GM12872 (cell line): ENCODE measurements around the gene PASK.

Source experiments
- CTCF ChIP-seq: IDR thresholded peaks from 3 replicates; pipeline ENCODE4 v1.5.1; 2011; ENCODE audit warnings: low read depth, mild to moderate bottlenecking, low read length, moderate library complexity; ENCODE audit not compliant: insufficient read depth

Gene PASK

DNA sequence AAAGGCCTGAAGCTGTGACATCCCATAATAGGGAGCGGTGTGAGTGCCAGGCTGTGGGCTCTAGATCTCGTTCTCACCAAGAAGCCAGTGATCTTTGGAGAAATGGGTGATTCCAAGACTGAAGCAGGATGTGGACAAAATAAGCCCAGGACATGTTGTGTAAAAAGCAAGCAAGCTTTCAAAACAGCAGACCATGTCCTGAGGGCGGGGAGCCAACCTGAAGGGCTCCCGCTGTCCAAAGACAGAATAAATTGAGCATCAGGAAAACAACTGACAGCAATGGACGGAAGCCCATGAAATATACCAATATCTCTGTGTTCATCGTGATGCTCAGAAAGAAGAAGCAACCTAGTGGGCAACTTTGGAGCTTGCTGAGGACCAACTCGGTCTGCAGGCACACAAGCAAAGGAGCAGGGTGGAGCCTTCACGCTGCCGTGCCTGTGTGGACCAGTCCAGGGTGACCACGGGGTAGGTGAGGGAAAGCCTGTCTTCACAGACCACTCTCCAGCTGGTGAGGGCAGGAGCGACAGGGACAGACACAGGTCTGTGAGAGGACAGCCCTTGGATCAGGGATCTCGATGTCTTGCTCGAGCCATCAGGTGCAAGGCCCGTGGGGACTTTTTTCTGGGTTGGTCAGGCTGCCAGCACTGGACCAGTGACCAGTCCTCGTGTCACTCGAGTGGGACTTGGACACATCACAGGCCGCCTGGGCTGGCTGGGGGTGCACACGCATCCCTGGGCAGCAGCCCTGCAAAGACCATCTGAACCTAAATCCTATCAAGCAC lies 68.7 kb downstream of the PASK start:
- no peak for TF ChIP-seq CTCF

- TF ChIP-seq CTCF = no peak
These were observed 74.3 kb downstream of the PASK start for GRCh38 chr2:241074901-241075540.

DNA sequence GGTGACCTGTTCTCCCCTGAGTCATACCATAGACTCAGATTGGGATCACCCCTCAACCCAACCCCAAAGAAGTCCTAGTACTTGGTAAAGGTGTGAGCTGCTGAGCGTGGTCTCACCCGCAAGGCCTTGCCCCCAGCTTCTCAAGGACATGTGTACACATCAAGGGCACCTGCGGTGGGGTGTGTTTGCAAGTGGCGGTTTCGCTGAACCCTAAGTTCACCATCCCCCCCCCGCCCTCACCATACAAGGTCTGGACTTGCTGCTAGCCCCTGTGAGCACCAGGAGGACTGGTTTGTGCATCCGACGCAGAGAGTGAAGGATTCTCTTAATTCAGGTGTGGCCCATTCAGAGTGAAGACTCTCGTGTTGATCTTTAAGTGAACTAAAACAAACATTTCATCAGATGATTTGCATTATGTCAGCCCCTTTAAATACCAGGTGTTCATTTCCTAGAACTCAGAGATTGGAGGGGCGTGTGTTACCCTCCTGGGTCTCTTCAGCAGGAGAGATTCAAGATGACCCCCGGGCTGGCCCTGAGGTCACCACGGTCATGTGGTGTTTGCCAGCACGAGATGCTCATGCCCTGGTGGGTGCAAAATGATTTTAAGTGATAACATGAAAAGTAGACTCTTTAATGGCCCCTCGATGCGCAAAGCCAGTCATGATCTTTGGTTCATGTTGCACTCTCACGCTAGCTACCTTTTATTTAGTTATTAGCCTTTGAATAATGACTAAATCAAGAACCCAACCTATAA lies 75.0 kb downstream of the PASK start:
- TF ChIP-seq CTCF = no peak

- no peak for TF ChIP-seq CTCF
These were observed 75.9 kb downstream of the PASK start for GRCh38 chr2:241073166-241074064.

GRCh38 chr2:241072553-241073165 lies 76.6 kb downstream of the PASK start:
- TF ChIP-seq CTCF = no peak

DNA sequence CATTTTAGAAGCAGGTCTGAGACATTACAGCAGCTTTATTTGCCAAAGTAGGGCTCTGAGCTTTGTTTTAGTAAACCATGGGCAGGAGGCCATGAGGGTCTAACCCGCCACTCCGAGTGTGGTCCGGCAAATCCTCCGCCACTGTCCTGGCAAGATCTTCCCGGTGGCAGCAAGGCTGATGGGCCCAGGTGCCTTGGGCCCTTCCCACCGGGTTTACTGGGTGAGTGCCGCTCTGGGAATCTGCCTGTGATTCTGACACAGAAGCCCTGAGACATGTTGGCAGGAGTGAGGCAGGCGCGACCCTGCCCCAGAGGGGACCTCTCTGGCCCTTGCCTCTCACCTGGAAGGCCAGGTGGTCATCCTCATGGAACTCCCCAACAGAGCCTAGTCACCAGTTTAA lies 77.1 kb downstream of the PASK start:
- TF ChIP-seq CTCF = no peak
